ENCODE measurements around the gene ADGRG4.

GRCh38 chrX:136453114-136453513 lies 152.4 kb downstream of the ADGRG4 start:
- TF ChIP-seq CTCF (IDR thresholded peaks at IDR 0.05; ENCODE audit: insufficient read depth, low read length) (no peak), REST (IDR thresholded peaks at IDR 0.05; ENCODE audit: insufficient replicate concordance, low read depth) (no peak), GABPA (IDR thresholded peaks at IDR 0.05; ENCODE audit: low read depth) (no peak)

Data from HL-60 (cell line).